ENCODE measurements around the gene TCOF1.
A peak's percentile ranks its signal among the peaks of the same experiment; 100 is the strongest.

Gene TCOF1

GRCh38 chr5:150357326-150358260, at the start of gene TCOF1:
Gene TCOF1 (plus strand): TSS chr5:150357697. CDS start chr5:150357747, 50 bp downstream.
- no peak for TF ChIP-seq CTCF (IDR thresholded peaks at IDR 0.05; ENCODE audit: low read depth, low read length)
- DNase-seq (ENCODE audit: extremely low read depth, low read depth) = peak; percentile 73

GRCh38 chr5:150309101-150309885, 48.2 kb upstream of the TCOF1 start:
- no peak for DNase-seq (ENCODE audit: extremely low read depth, low read depth)
- TF ChIP-seq CTCF (IDR thresholded peaks at IDR 0.05; ENCODE audit: low read depth, low read length) = no peak

GRCh38 chr5:150309886-150310239, 47.6 kb upstream of the TCOF1 start:
- DNase-seq (ENCODE audit: extremely low read depth, low read depth) = no peak
- no peak for TF ChIP-seq CTCF (IDR thresholded peaks at IDR 0.05; ENCODE audit: low read depth, low read length)

- no peak for DNase-seq (ENCODE audit: extremely low read depth, low read depth)
- TF ChIP-seq CTCF (IDR thresholded peaks at IDR 0.05; ENCODE audit: low read depth, low read length) = no peak
Measured at GRCh38 chr5:150310246-150310645, 47.3 kb upstream of the TCOF1 start.

GRCh38 chr5:150311015-150311692, 46.3 kb upstream of the TCOF1 start:
- no peak for TF ChIP-seq CTCF (IDR thresholded peaks at IDR 0.05; ENCODE audit: low read depth, low read length)
- DNase-seq (ENCODE audit: extremely low read depth, low read depth) = no peak

GRCh38 chr5:150312518-150312917, 45.0 kb upstream of the TCOF1 start:
- DNase-seq (ENCODE audit: extremely low read depth, low read depth) = no peak
- no peak for TF ChIP-seq CTCF (IDR thresholded peaks at IDR 0.05; ENCODE audit: low read depth, low read length)

All from AG09319 (cell line).